OCI-LY1 (cell line): Measurements from ENCODE around the gene KCNJ15.

Experiments used
- H2AFZ ChIP-seq: fragments of 200-600 bp; sonication (generic), shearing (Covaris generic); 2 replicates; pipeline ENCODE4 v1.6.0; 2014; ENCODE audit warnings: antibody characterized with exemption, mild to moderate bottlenecking, low read length
- H3F3A ChIP-seq: fragments of 200-600 bp; sonication (generic), shearing (Covaris generic); 2 replicates; pipeline ENCODE4 v1.6.0; 2014; ENCODE audit warnings: mild to moderate bottlenecking, antibody characterized with exemption, low read length, moderate library complexity; ENCODE audit not compliant: insufficient read depth
- H3K27ac ChIP-seq: fragments of 200-600 bp; sonication (generic); 2 replicates; pipeline ENCODE4 v1.5.1; 2014; ENCODE audit warnings: low read length, mixed run types, mild to moderate bottlenecking, low read depth; ENCODE audit not compliant: poor library complexity, severe bottlenecking
- H3K27me3 ChIP-seq: fragments of 200-600 bp; sonication (generic); 2 replicates; pipeline ENCODE4 v1.6.0; 2014; ENCODE audit warnings: antibody characterized with exemption, mild to moderate bottlenecking, low read length, moderate library complexity; ENCODE audit not compliant: insufficient read depth
- H3K36me3 ChIP-seq: fragments of 200-600 bp; sonication (generic); 2 replicates; pipeline ENCODE4 v1.6.1; 2014; ENCODE audit warnings: mild to moderate bottlenecking, antibody characterized with exemption, low read length, moderate library complexity, mixed read lengths; ENCODE audit not compliant: insufficient read depth
- H3K4me1 ChIP-seq: fragments of 200-600 bp; sonication (generic); 2 replicates; pipeline ENCODE4 v1.5.1; 2014; ENCODE audit warnings: mild to moderate bottlenecking, low read length, moderate library complexity; ENCODE audit not compliant: insufficient read depth, severe bottlenecking
- H3K4me2 ChIP-seq: fragments of 200-600 bp; sonication (generic), shearing (Covaris generic); 2 replicates; pipeline ENCODE4 v1.6.1; 2014; ENCODE audit warnings: low read length
- H3K4me3 ChIP-seq: fragments of 200-600 bp; sonication (generic); 2 replicates; pipeline ENCODE4 v1.5.1; 2014; ENCODE audit warnings: low read length, low read depth, mild to moderate bottlenecking, mixed read lengths; ENCODE audit not compliant: poor library complexity, severe bottlenecking
- H3K79me2 ChIP-seq: fragments of 200-600 bp; shearing (Covaris generic); 2 replicates; pipeline ENCODE4 v1.6.1; 2016; ENCODE audit warnings: mixed run types, low read length, mixed read lengths; ENCODE audit not compliant: insufficient read depth
- H3K9ac ChIP-seq: fragments of 200-600 bp; sonication (generic), shearing (Covaris generic); 2 replicates; pipeline ENCODE4 v1.6.1; 2014; ENCODE audit warnings: mild to moderate bottlenecking, low read length, mixed read lengths
- H3K9me2 ChIP-seq: fragments of 200-600 bp; sonication (generic), shearing (Covaris generic); 2 replicates; pipeline ENCODE4 v1.6.1; 2014; ENCODE audit warnings: low read depth, mild to moderate bottlenecking, low read length, mixed read lengths
- H3K9me3 ChIP-seq: fragments of 200-600 bp; shearing (Covaris generic); 2 replicates; pipeline ENCODE4 v1.6.1; 2014; ENCODE audit warnings: low read length, mixed read lengths
- H4K20me1 ChIP-seq: fragments of 200-600 bp; sonication (generic), shearing (Covaris generic); 2 replicates; pipeline ENCODE4 v1.6.0; 2016; ENCODE audit warnings: mild to moderate bottlenecking, low read length; ENCODE audit not compliant: insufficient read depth
- EZH2 ChIP-seq: fragments of 200-600 bp; sonication (generic), shearing (Covaris generic); IDR thresholded peaks from 2 replicates; pipeline ENCODE4 v1.8.0; 2017; ENCODE audit warnings: borderline replicate concordance, mixed run types, mild to moderate bottlenecking, antibody characterized with exemption, low read length, moderate library complexity, mixed read lengths
- TF ChIP-seq, protein P1 (sequence below): fragments of 200-600 bp; sonication (generic), shearing (Covaris generic); IDR thresholded peaks from 2 replicates; pipeline ENCODE4 v1.5.1; 2017; ENCODE audit warnings: mild to moderate bottlenecking, antibody characterized with exemption, low read length, moderate library complexity, mixed read lengths

KCNJ15 gene

DNA sequence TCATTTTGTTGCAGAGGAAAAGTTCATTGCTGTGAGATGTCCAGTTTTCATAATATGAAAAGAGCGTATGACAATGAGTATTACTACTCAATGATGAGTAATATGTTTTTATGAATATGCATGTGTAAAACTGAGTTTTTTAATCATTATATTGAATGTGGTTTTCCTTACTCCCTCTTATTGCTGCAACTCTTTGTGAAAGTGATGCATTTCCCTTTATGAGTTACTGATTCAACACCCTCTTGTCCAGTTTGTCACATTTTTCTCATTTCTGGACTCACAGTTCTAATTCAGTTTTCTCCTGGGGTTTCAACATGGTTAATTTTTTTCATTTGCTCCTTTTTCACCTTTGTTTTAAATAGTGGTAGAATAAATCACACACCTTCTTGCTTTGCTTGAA is 35.2 kb upstream of the KCNJ15 start:
- H2AFZ ChIP-seq: no peak overlapping the region
- H3K9ac ChIP-seq: no peak overlapping the region
- TF ChIP-seq, protein P1, sequence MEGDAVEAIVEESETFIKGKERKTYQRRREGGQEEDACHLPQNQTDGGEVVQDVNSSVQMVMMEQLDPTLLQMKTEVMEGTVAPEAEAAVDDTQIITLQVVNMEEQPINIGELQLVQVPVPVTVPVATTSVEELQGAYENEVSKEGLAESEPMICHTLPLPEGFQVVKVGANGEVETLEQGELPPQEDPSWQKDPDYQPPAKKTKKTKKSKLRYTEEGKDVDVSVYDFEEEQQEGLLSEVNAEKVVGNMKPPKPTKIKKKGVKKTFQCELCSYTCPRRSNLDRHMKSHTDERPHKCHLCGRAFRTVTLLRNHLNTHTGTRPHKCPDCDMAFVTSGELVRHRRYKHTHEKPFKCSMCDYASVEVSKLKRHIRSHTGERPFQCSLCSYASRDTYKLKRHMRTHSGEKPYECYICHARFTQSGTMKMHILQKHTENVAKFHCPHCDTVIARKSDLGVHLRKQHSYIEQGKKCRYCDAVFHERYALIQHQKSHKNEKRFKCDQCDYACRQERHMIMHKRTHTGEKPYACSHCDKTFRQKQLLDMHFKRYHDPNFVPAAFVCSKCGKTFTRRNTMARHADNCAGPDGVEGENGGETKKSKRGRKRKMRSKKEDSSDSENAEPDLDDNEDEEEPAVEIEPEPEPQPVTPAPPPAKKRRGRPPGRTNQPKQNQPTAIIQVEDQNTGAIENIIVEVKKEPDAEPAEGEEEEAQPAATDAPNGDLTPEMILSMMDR: no peak
- no peak for TF ChIP-seq EZH2
- no peaks in the 10 kb centered on the region for H3K79me2 ChIP-seq
- H3K27me3 ChIP-seq: no peaks in the 10 kb centered on the region
- no peaks in the 10 kb centered on the region for H3K9me2 ChIP-seq
- H3K4me3 ChIP-seq: no peak overlapping the region
- H3K9me3 ChIP-seq: peaks cover 6% of the 10 kb centered on the region
- H3K27ac ChIP-seq: no peak overlapping the region
- H3K4me1 ChIP-seq: no peaks in the 10 kb centered on the region
- H4K20me1 ChIP-seq: no peaks in the 10 kb centered on the region
- no peaks in the 10 kb centered on the region for H3F3A ChIP-seq
- H3K36me3 ChIP-seq: no peaks in the 10 kb centered on the region
- no peak overlapping the region for H3K4me2 ChIP-seq

DNA sequence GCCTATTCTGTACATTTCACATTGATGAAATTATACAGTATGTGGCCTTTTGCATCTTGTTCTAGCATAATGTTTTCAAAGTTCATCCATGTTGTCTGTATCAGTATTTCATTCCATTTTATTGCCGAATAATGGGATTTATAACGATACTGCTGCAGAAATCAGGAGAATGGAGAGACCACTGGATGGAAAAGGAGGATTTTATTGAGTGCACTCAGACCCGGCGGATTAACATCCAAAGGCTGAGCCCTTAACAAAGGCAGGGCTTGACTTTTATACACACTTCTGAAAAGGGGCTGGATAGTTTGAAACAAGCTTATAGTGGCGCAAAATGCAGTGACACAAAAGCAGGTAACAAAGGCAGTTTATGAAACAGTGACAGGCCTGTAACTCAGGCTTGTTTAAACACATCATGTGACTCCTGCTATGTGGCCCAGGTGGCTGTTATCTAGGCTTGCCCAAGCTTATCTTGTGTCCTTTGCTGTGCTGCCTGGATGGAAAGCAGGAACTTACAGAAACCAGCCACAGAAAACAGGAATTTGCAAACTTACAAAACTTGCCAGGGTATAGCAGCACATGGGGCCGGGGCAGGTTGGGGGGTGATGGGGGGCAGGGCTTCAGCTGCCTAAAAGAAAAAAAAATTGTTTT is 32.8 kb upstream of the KCNJ15 start:
- no peaks in the 10 kb centered on the region for H3K27me3 ChIP-seq
- no peak overlapping the region for H3K27ac ChIP-seq
- H2AFZ ChIP-seq: no peak overlapping the region
- no peak overlapping the region for H3K4me3 ChIP-seq
- H4K20me1 ChIP-seq: no peaks in the 10 kb centered on the region
- TF ChIP-seq, protein P1: no peak
- TF ChIP-seq EZH2: no peak
- H3K4me1 ChIP-seq: no peaks in the 10 kb centered on the region
- no peaks in the 10 kb centered on the region for H3K9me2 ChIP-seq
- H3K79me2 ChIP-seq: no peaks in the 10 kb centered on the region
- no peak overlapping the region for H3K9ac ChIP-seq
- peaks cover 6% of the 10 kb centered on the region for H3K9me3 ChIP-seq
- no peaks in the 10 kb centered on the region for H3F3A ChIP-seq
- no peak overlapping the region for H3K4me2 ChIP-seq
- H3K36me3 ChIP-seq: no peaks in the 10 kb centered on the region

DNA sequence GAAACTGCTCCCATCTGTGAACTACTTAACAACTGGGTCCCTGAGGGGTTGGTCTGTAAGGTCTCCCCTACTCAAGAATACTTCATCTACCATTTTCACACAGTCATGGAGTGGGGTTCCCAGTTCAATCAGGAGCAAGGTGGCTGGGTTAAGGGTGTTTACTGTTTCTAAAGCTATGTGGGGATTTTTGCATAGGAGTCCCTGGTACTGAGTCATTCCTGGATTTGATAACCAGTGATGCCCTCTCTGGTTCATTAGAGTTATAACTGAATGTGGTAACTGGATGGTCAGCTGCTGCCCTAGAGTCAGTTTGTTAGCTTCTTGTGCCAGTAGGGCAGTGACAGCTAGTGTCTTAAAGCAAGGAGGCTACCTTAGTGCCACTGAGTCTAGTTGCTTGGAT is 29.4 kb upstream of the KCNJ15 start:
- no peaks in the 10 kb centered on the region for H3K36me3 ChIP-seq
- H3K4me3 ChIP-seq: no peak overlapping the region
- TF ChIP-seq, protein P1: no peak
- no peak for TF ChIP-seq EZH2
- no peak overlapping the region for H3K9ac ChIP-seq
- no peaks in the 10 kb centered on the region for H3K79me2 ChIP-seq
- H2AFZ ChIP-seq: no peak overlapping the region
- no peaks in the 10 kb centered on the region for H3F3A ChIP-seq
- H3K4me2 ChIP-seq: no peak overlapping the region
- no peaks in the 10 kb centered on the region for H3K27me3 ChIP-seq
- no peaks in the 10 kb centered on the region for H3K9me2 ChIP-seq
- H3K27ac ChIP-seq: no peak overlapping the region
- H4K20me1 ChIP-seq: no peaks in the 10 kb centered on the region
- peaks cover 17% of the 10 kb centered on the region for H3K9me3 ChIP-seq
- no peaks in the 10 kb centered on the region for H3K4me1 ChIP-seq
